SHP77 (cell line): ENCODE measurements around the gene MPLKIP.
"Not testable (repeated sequence)": the region's sequence is repeated elsewhere in the genome, so short reads cannot be mapped to it uniquely, and the experiment has no call there.

Experiments
- DNase-seq, 2 experiments: peaks; one replicate each; lab custom pipeline; 2025; lab: John Stamatoyannopoulos, UW

Gene MPLKIP

GRCh38 chr7:40133561-40134427, 628 bp downstream of the MPLKIP start:
- peak in 1 of 2 experiments; percentile 65 for DNase-seq

- DNase-seq, result no peak
Measured at GRCh38 chr7:40122940-40123254, 11.5 kb downstream of the MPLKIP start.

GRCh38 chr7:40122100-40122939, 12.1 kb downstream of the MPLKIP start:
- not testable (repeated sequence) for DNase-seq

GRCh38 chr7:40120020-40120419, 14.4 kb downstream of the MPLKIP start:
- no peak for DNase-seq

- DNase-seq, result not testable (repeated sequence)
Measured at GRCh38 chr7:40118201-40118600, 16.2 kb downstream of the MPLKIP start.

GRCh38 chr7:40117199-40117598, 17.2 kb downstream of the MPLKIP start:
- not testable (repeated sequence) for DNase-seq

- no peak for DNase-seq
Measured at GRCh38 chr7:40115936-40116335, 18.5 kb downstream of the MPLKIP start.

- no peak for DNase-seq
Measured at GRCh38 chr7:40105879-40106473, 28.4 kb downstream of the MPLKIP start.

- DNase-seq, result no peak
Measured at GRCh38 chr7:40102897-40103296, 31.5 kb downstream of the MPLKIP start.

GRCh38 chr7:40101201-40101600, 33.2 kb downstream of the MPLKIP start:
- no peak for DNase-seq

GRCh38 chr7:40099837-40100236, 34.6 kb downstream of the MPLKIP start:
- no peak for DNase-seq

GRCh38 chr7:40098810-40099209, 35.6 kb downstream of the MPLKIP start:
- no peak for DNase-seq

GRCh38 chr7:40097728-40098127, 36.7 kb downstream of the MPLKIP start:
- DNase-seq, result no peak

- DNase-seq, result no peak
Measured at GRCh38 chr7:40095695-40096327, 38.6 kb downstream of the MPLKIP start.

GRCh38 chr7:40095230-40095629, 39.2 kb downstream of the MPLKIP start:
- no peak for DNase-seq

- DNase-seq, result no peak
Measured at GRCh38 chr7:40093631-40094350, 40.6 kb downstream of the MPLKIP start.

GRCh38 chr7:40092182-40092581, 42.2 kb downstream of the MPLKIP start:
- no peak for DNase-seq

GRCh38 chr7:40077849-40078248, 56.6 kb downstream of the MPLKIP start:
- DNase-seq, result no peak
